ENCODE results near the gene RNFT2. TPM values are rescaled to one million over a fixed set of nuclear protein-coding genes. Genes with fewer than 3 reads are reported as not detected.
"Not testable (repeated sequence)": the region's sequence is repeated elsewhere in the genome, so short reads cannot be mapped to it uniquely, and the experiment has no call there.

The RNFT2 gene
- polyA plus RNA-seq, 4 donors = 0.45 to 2.4 (median 1.0) TPM

- H3K36me3 ChIP-seq (ENCODE audit: control insufficient read depth in 3 of 3, insufficient read depth in 2 of 3, low read depth in 1 of 3, low read length in 3 of 3) = no peaks in the 10 kb centered on the region
- FAIRE-seq (no peak), DNase-seq (no peak)
- H3K9me3 ChIP-seq (ENCODE audit: control insufficient read depth in 2 of 2, insufficient read depth in 1 of 2, low read depth in 1 of 2, low read length in 1 of 2) = no peaks in the 10 kb centered on the region
- H3K27me3 ChIP-seq (ENCODE audit: control insufficient read depth in 3 of 3, insufficient read depth in 3 of 3, low read length in 3 of 3) = no peaks in the 10 kb centered on the region
- H3K4me3 ChIP-seq (ENCODE audit: low read depth in 1 of 3, low read length in 3 of 3) = no peak overlapping the region
- no peak overlapping the region for H3K27ac ChIP-seq (ENCODE audit: low read depth in 1 of 3, low read length in 2 of 3)
- no peaks in the 10 kb centered on the region for H3K4me1 ChIP-seq (ENCODE audit: control insufficient read depth in 3 of 3, insufficient read depth in 2 of 3, low read depth in 1 of 3, low read length in 2 of 3)
- 63 to 65% (median 63%) methylated on average over 3 of the region's 3 CpGs for WGBS, 3 donors
Observed at GRCh38 chr12:116744766-116745165, 6.7 kb downstream of the RNFT2 start.

- 86 to 95% (median 92%) methylated on average over 4 of the region's 4 CpGs for WGBS, 3 donors
Observed at GRCh38 chr12:116745554-116745953, 7.4 kb downstream of the RNFT2 start.

GRCh38 chr12:116749884-116750283 is 11.8 kb downstream of the RNFT2 start:
- Histone ChIP-seq H3K36me3 (ENCODE audit: control insufficient read depth in 3 of 3, insufficient read depth in 2 of 3, low read depth in 1 of 3, low read length in 3 of 3) (no peaks in the 10 kb centered on the region), H3K27ac (ENCODE audit: low read depth in 1 of 3, low read length in 2 of 3) (no peak overlapping the region), H3K4me3 (ENCODE audit: low read depth in 1 of 3, low read length in 3 of 3) (no peak overlapping the region), H3K27me3 (ENCODE audit: control insufficient read depth in 3 of 3, insufficient read depth in 3 of 3, low read length in 3 of 3) (no peaks in the 10 kb centered on the region), H3K9me3 (ENCODE audit: control insufficient read depth in 2 of 2, insufficient read depth in 1 of 2, low read depth in 1 of 2, low read length in 1 of 2) (no peaks in the 10 kb centered on the region), H3K4me1 (ENCODE audit: control insufficient read depth in 3 of 3, insufficient read depth in 2 of 3, low read depth in 1 of 3, low read length in 2 of 3) (no peaks in the 10 kb centered on the region)
- DNase-seq (no peak), FAIRE-seq (no peak)
- 91 to 94% (median 93%) methylated on average over 20 to 26 of the region's 26 CpGs for WGBS, 3 donors

More at GRCh38 chr12:116745554-116745953, 7.4 kb downstream of the RNFT2 start:
- no peak overlapping the region for H3K4me3 ChIP-seq (ENCODE audit: low read depth in 1 of 3, low read length in 3 of 3)
- DNase-seq = no peak
- H3K27ac ChIP-seq (ENCODE audit: low read depth in 1 of 3, low read length in 2 of 3) = no peak overlapping the region
- no peaks in the 10 kb centered on the region for H3K9me3 ChIP-seq (ENCODE audit: control insufficient read depth in 2 of 2, insufficient read depth in 1 of 2, low read depth in 1 of 2, low read length in 1 of 2)
- FAIRE-seq = no peak
- H3K36me3 ChIP-seq (ENCODE audit: control insufficient read depth in 3 of 3, insufficient read depth in 2 of 3, low read depth in 1 of 3, low read length in 3 of 3) = no peaks in the 10 kb centered on the region
- H3K27me3 ChIP-seq (ENCODE audit: control insufficient read depth in 3 of 3, insufficient read depth in 3 of 3, low read length in 3 of 3) = no peaks in the 10 kb centered on the region
- no peaks in the 10 kb centered on the region for H3K4me1 ChIP-seq (ENCODE audit: control insufficient read depth in 3 of 3, insufficient read depth in 2 of 3, low read depth in 1 of 3, low read length in 2 of 3)

- no peak overlapping the region for H3K27ac ChIP-seq (ENCODE audit: low read depth in 1 of 3, low read length in 2 of 3)
- no peak overlapping the region for H3K4me3 ChIP-seq (ENCODE audit: low read depth in 1 of 3, low read length in 3 of 3)
- H3K27me3 ChIP-seq (ENCODE audit: control insufficient read depth in 3 of 3, insufficient read depth in 3 of 3, low read length in 3 of 3) = no peaks in the 10 kb centered on the region
- no peak for DNase-seq
- no peaks in the 10 kb centered on the region for H3K36me3 ChIP-seq (ENCODE audit: control insufficient read depth in 3 of 3, insufficient read depth in 2 of 3, low read depth in 1 of 3, low read length in 3 of 3)
- no peak for FAIRE-seq
- WGBS, 3 donors = 93 to 98% (median 96%) methylated on average over 4 of the region's 4 CpGs
- no peaks in the 10 kb centered on the region for H3K9me3 ChIP-seq (ENCODE audit: control insufficient read depth in 2 of 2, insufficient read depth in 1 of 2, low read depth in 1 of 2, low read length in 1 of 2)
- H3K4me1 ChIP-seq (ENCODE audit: control insufficient read depth in 3 of 3, insufficient read depth in 2 of 3, low read depth in 1 of 3, low read length in 2 of 3) = no peaks in the 10 kb centered on the region
Observed at GRCh38 chr12:116750298-116750697, 12.2 kb downstream of the RNFT2 start.

- H3K4me1 ChIP-seq (ENCODE audit: control insufficient read depth in 3 of 3, insufficient read depth in 2 of 3, low read depth in 1 of 3, low read length in 2 of 3); FAIRE-seq; H3K36me3 ChIP-seq (ENCODE audit: control insufficient read depth in 3 of 3, insufficient read depth in 2 of 3, low read depth in 1 of 3, low read length in 3 of 3); H3K27ac ChIP-seq (ENCODE audit: low read depth in 1 of 3, low read length in 2 of 3); H3K9me3 ChIP-seq (ENCODE audit: control insufficient read depth in 2 of 2, insufficient read depth in 1 of 2, low read depth in 1 of 2, low read length in 1 of 2); DNase-seq; H3K27me3 ChIP-seq (ENCODE audit: control insufficient read depth in 3 of 3, insufficient read depth in 3 of 3, low read length in 3 of 3); H3K4me3 ChIP-seq (ENCODE audit: low read depth in 1 of 3, low read length in 3 of 3): not testable (repeated sequence)
- WGBS, 3 donors = 94 to 97% (median 96%) methylated on average over 5 of the region's 5 CpGs
Observed at GRCh38 chr12:116754097-116754496, 16.0 kb downstream of the RNFT2 start.

GRCh38 chr12:116754783-116755182 is 16.7 kb downstream of the RNFT2 start:
- not testable (repeated sequence) for H3K27me3 ChIP-seq (ENCODE audit: control insufficient read depth in 3 of 3, insufficient read depth in 3 of 3, low read length in 3 of 3); DNase-seq; FAIRE-seq; H3K36me3 ChIP-seq (ENCODE audit: control insufficient read depth in 3 of 3, insufficient read depth in 2 of 3, low read depth in 1 of 3, low read length in 3 of 3); H3K27ac ChIP-seq (ENCODE audit: low read depth in 1 of 3, low read length in 2 of 3); H3K4me1 ChIP-seq (ENCODE audit: control insufficient read depth in 3 of 3, insufficient read depth in 2 of 3, low read depth in 1 of 3, low read length in 2 of 3); H3K9me3 ChIP-seq (ENCODE audit: control insufficient read depth in 2 of 2, insufficient read depth in 1 of 2, low read depth in 1 of 2, low read length in 1 of 2); H3K4me3 ChIP-seq (ENCODE audit: low read depth in 1 of 3, low read length in 3 of 3)
- WGBS, 3 donors = 83 to 100% (median 91%) methylated on average over 1 of the region's 1 CpG

GRCh38 chr12:116759783-116760621 is 21.9 kb downstream of the RNFT2 start:
- Histone ChIP-seq H3K27me3 (ENCODE audit: control insufficient read depth in 3 of 3, insufficient read depth in 3 of 3, low read length in 3 of 3) (no peaks in the 10 kb centered on the region), H3K36me3 (ENCODE audit: control insufficient read depth in 3 of 3, insufficient read depth in 2 of 3, low read depth in 1 of 3, low read length in 3 of 3) (no peaks in the 10 kb centered on the region), H3K4me3 (ENCODE audit: low read depth in 1 of 3, low read length in 3 of 3) (peak overlapping the region in 1 of 3 donors; percentile 18), H3K9me3 (ENCODE audit: control insufficient read depth in 2 of 2, insufficient read depth in 1 of 2, low read depth in 1 of 2, low read length in 1 of 2) (no peaks in the 10 kb centered on the region), H3K4me1 (ENCODE audit: control insufficient read depth in 3 of 3, insufficient read depth in 2 of 3, low read depth in 1 of 3, low read length in 2 of 3) (no peaks in the 10 kb centered on the region), H3K27ac (ENCODE audit: low read depth in 1 of 3, low read length in 2 of 3) (no peak overlapping the region)
- 72 to 84% (median 84%) methylated on average over 20 to 22 of the region's 22 CpGs for WGBS, 3 donors
- FAIRE-seq = no peak
- peak; percentile 7 to 32 for DNase-seq

GRCh38 chr12:116760622-116761020 is 22.5 kb downstream of the RNFT2 start:
- H3K9me3 ChIP-seq (ENCODE audit: control insufficient read depth in 2 of 2, insufficient read depth in 1 of 2, low read depth in 1 of 2, low read length in 1 of 2) = no peaks in the 10 kb centered on the region
- DNase-seq (no peak), FAIRE-seq (no peak)
- no peaks in the 10 kb centered on the region for H3K36me3 ChIP-seq (ENCODE audit: control insufficient read depth in 3 of 3, insufficient read depth in 2 of 3, low read depth in 1 of 3, low read length in 3 of 3)
- no peak overlapping the region for H3K27ac ChIP-seq (ENCODE audit: low read depth in 1 of 3, low read length in 2 of 3)
- H3K4me1 ChIP-seq (ENCODE audit: control insufficient read depth in 3 of 3, insufficient read depth in 2 of 3, low read depth in 1 of 3, low read length in 2 of 3) = no peaks in the 10 kb centered on the region
- H3K4me3 ChIP-seq (ENCODE audit: low read depth in 1 of 3, low read length in 3 of 3) = peak overlapping the region in 1 of 3 donors; percentile 18
- 86 to 94% (median 91%) methylated on average over 11 of the region's 11 CpGs for WGBS, 3 donors
- H3K27me3 ChIP-seq (ENCODE audit: control insufficient read depth in 3 of 3, insufficient read depth in 3 of 3, low read length in 3 of 3) = no peaks in the 10 kb centered on the region

GRCh38 chr12:116761499-116761898 is 23.4 kb downstream of the RNFT2 start:
- FAIRE-seq = no peak
- no peak for DNase-seq
- WGBS, 3 donors = 95 to 99% (median 96%) methylated on average over 4 of the region's 4 CpGs
- H3K4me3 ChIP-seq (ENCODE audit: low read depth in 1 of 3, low read length in 3 of 3) = no peak overlapping the region
- H3K27me3 ChIP-seq (ENCODE audit: control insufficient read depth in 3 of 3, insufficient read depth in 3 of 3, low read length in 3 of 3) = no peaks in the 10 kb centered on the region
- H3K36me3 ChIP-seq (ENCODE audit: control insufficient read depth in 3 of 3, insufficient read depth in 2 of 3, low read depth in 1 of 3, low read length in 3 of 3) = no peaks in the 10 kb centered on the region
- H3K4me1 ChIP-seq (ENCODE audit: control insufficient read depth in 3 of 3, insufficient read depth in 2 of 3, low read depth in 1 of 3, low read length in 2 of 3) = no peaks in the 10 kb centered on the region
- no peak overlapping the region for H3K27ac ChIP-seq (ENCODE audit: low read depth in 1 of 3, low read length in 2 of 3)
- H3K9me3 ChIP-seq (ENCODE audit: control insufficient read depth in 2 of 2, insufficient read depth in 1 of 2, low read depth in 1 of 2, low read length in 1 of 2) = no peaks in the 10 kb centered on the region
